HG02885 (cell line): ENCODE data around the gene KIAA1217.
"Not testable (repeated sequence)": the region's sequence is repeated elsewhere in the genome, so short reads cannot be mapped to it uniquely, and the experiment has no call there.

Source experiments
- ATAC-seq: cut with Tn5 transposase; IDR thresholded peaks from one replicate; pipeline ENCODE4 v1.9.1; 2021; ENCODE audit warnings: mild to moderate bottlenecking; ENCODE audit not compliant: unreplicated experiment, poor library complexity

KIAA1217 gene

DNA sequence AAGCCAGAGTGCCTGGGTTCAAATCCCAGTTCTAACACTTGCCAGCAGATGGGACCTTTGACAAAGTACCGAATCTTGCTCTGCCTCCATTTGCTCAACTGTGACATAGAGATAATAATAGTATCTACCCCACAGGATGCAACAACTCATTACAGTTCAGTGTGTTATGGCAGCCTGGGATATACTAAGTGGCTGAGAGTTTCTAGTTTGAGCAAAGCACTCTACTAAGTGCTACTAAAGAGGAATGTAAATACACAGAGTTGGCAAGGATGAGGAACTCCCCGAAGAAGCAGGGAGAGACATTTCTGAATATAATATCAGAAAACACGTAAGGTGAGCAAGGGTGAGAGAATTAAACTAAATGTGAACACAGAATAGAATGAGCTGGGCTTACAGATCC, 271.5 kb downstream of the KIAA1217 start:
- no peak for ATAC-seq

DNA sequence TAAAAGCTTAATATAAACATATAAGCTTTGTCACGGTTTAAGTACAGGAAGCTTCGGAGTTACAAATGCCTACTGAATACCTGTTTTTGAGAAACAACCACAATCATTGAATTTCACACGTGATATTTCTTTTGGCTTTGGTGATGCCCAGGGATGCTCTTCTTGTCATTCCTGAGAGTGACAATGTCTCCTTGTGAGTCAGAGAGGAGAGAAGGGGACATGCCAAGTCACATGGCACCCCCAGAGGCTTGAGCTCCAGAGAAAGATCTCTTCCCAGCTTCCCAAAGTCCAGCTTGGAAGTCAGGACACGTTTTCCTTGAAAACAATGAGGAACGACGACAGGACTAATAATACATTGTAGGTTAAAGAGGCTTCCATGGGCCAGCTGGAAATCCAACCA, 272.3 kb downstream of the KIAA1217 start:
- ATAC-seq: no peak

DNA sequence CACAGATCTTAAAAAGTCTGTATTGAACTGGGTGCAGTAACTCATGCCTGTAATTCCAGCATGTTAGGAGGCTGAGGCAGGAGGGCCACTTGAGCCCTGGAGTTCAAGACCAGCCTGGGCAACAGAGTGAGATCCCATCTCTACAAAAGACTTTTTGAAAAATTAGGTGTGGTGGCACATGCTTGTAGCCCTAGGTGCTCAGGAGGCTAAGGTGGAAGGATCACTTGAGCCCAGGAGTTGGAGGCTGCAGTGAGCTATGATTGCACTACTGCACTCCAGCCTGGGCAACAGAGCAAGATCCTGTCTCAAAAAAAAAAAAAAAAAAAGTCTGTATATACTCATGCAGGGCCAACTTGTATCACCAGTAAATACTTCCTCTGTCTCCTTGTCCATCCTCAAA, 273.8 kb downstream of the KIAA1217 start:
- not testable (repeated sequence) for ATAC-seq

DNA sequence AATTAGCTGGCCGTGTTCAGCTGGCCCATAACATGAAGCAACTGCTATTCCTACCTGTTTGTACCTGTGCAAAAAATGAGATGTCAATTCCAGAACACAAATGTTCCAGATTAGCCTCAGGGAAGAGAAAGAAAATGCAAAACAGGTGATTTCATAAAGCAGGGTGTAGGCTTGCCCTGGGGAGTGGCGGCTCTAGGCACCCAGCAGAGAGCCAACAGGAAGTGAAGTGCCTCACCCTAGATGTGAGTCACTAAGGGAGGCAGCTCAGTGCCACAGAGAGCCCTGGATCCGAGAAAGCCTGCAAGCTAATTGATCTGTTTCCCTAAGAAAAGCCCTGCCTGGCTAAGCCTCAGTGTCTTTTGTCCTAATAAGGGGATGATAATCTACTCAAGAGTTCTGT, 274.8 kb downstream of the KIAA1217 start:
- ATAC-seq: peak; percentile 66

DNA sequence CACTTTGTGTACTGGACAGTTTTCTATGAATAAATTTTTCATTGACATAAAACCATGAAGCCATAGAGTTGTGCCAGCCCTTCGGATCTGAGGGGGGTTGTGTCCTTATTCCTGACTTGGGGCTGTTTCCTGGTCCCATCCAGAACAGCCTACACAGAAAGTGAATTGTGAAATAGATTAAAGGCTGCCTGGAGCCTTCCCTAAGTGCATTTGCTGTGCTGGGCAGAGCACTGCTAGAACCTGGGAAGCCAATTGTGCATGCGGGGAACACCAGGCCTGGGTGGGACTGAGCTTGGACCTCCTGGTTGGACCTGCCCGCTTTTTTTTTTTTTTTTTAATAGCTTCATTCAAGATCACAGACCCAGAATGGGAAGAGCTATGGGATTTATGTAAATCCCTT, 275.8 kb downstream of the KIAA1217 start:
- ATAC-seq: no peak

DNA sequence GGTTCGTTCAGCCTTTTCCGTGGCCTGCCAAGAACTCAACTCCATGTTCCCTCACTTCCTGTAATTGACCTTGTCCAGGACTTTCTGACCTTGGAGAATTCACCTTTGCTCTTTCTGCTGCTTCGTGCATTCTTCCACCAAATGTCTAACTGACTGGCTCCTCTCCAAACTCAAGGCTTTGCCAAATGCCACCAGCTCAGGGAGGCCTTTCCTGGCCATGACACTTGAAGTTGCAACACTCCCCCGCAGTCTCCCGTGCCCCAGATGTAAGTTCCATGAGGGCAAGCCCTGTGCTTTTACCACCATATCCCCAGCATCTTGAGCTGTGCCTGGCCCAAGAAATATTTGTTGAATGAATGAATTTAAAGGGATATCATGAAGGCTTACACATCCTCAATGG, 276.4 kb downstream of the KIAA1217 start:
- no peak for ATAC-seq

DNA sequence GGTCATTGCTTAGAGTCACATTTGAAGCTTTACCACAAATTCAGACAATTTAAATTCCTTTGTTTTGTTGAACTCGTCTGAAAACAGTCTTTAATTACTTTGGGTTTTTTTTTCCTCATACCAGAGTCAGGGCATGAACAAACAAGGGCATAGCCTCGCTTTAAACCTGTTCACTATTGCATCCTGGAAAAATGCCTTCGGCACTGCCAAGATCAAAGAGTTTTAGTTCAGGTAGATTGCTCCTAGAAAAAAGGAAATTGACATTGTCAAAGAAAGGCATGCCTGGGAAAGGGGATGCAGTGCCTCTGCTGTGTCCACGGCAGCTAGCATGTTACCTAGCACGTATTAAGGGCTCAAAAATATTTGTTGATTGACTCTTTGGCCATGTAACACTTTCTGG, 279.7 kb downstream of the KIAA1217 start:
- ATAC-seq: no peak

DNA sequence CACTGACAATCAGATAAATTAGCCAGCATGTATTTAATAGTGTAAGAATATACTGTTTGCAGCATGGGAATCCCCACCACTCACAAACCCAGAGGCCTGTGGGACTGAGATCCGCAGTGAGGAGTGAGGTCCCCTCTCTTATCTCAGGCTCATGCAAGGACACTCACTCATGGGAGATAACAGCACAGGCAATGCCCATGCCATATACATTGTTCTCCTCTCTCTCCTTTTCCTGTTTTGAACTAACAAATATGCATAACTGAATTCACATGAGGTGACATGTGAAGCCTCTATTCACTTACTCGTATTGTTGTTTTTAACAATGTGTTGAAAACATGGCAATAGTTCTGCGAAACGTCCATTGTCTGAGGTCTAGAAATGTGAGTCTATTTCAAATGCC, 284.2 kb downstream of the KIAA1217 start:
- no peak for ATAC-seq

DNA sequence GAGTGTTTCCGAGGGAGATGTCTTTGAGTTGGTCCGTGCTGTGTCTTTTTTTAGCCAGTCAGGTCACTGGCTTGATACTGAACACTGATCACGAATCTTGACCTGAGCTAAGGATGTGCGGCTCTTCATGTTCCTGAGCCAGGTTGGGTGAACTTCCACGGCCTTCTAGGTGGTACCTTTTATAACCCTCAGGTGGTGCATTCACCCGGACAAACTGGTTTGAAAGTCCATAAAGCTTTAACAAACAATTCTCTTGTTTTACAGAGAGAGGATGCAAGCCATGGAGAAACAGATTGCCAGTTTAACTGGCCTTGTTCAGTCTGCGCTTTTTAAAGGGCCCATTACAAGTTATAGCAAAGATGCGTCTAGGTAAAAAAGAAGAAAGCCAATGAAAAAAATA, 285.3 kb downstream of the KIAA1217 start:
- ATAC-seq: no peak

DNA sequence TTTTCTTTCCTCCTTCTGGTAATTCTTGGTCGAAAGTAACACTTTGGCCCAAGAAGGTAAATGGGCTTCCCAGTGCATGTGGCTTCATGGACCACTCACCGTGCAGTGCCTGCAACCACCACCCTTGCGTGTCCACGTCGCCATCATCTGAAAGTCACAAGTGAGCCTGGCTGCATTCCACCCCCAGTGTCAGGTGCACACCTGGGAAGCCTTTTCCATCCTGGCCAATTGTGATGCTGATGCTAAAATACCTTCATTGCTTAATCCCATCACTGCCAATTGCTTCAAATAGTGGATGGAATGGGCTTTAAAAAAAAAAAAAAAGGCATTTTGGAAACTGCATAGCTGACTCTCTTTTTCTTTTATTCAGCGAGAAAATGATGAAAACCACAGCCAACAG, 285.8 kb downstream of the KIAA1217 start:
- ATAC-seq: no peak

DNA sequence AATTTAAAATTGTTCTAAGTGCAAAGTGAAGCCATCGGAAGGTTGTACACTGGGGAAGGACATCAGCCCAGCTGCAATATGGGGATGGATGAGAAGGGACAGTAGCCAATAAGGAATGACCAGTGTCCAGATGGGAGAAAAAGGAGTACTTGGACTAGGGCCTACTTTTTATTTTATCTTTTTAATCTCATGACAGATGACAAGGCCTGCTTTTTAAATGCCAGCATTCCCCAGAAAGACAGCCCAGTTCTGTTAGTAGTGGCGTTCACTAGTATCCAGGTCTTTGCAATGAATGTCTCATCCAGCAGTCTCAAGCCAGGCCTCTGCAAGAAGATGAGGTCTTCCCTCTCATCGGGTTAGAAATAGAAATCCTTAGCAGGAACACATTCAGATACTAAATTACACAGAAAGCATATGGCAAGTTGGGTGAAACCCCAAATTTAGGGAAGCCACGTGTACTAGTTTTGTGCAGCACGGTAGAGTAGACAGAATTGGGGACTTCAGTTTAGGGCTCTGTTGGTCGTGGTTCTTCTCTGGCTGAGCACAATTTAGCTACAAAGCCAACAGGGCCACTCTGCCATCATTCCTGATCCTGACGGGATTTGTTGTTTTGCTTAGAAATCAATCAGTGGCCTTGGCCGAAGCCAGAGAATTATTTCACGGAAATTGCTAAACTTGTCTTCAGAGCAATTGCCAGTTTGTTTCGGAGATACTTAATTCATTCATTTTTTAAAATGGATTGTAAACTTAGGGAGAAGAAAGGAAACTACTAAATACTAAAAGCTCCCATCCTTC, 286.9 kb downstream of the KIAA1217 start:
- ATAC-seq: no peak

DNA sequence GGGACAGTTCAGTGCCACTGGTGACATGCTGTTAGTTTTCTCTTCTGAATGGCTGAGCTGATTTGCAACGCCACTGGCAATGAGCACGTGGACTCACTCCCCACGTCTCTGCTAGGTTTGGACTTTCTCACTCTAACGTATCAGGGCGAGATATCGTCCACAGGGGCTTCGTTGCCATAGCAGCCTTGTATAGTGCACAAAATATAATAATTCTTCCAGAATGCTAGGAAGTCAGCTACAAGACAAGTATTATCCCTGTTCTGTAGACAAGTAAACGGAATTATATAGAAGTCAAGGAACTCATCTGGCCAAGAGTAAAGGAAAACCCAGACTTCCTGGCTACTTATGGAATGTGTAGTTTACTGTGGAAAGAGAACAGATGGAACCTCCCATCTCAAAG, 288.0 kb downstream of the KIAA1217 start:
- ATAC-seq: no peak

DNA sequence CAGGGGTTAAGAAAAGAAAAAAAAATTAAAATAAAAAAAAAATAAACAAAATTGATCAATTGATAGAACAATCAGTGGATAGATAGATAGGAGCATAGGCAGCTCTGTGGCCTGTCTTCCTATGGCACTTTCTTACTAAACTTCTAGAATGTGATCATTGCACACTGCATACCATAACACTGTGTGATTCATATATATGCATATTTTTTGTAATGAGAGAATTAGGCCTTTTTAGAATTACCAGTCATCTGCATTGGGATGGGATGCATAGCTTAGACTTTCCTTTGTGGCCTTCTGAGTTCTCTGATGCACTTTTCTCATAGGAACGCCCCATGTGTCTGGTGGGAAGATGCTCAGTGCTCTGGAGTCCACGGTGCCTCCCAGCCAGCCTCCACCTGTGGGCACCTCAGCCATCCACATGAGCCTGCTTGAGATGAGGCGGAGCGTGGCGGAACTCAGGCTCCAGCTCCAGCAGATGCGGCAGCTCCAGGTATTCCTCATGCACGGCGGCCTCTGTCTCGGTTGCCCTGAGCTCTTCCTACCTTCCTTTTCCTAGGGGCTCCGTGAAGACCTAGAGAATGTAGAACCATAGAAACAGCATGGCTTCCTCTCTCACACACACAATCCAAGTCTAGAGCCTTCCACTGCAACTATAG, 292.2 kb downstream of the KIAA1217 start:
- ATAC-seq: no peak

DNA sequence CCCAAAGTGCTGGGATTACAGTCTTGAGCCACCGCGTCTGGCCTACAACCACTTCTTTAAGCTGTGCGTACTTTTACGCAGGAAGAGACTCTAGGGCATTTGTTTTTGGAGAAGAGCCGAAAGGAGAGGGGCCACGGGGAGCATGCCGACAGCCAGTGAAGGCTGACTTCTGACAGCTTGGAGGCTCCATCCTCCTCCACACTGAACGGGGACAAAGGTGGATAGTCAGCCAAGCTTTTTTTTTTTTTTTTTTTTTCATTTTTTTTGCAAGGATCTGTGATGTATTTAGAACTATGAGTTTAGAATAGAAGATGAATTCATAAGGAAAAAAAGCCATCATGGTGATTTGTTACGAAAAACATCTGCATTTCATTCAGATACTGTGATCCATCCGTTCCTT, 293.1 kb downstream of the KIAA1217 start:
- no peak for ATAC-seq

DNA sequence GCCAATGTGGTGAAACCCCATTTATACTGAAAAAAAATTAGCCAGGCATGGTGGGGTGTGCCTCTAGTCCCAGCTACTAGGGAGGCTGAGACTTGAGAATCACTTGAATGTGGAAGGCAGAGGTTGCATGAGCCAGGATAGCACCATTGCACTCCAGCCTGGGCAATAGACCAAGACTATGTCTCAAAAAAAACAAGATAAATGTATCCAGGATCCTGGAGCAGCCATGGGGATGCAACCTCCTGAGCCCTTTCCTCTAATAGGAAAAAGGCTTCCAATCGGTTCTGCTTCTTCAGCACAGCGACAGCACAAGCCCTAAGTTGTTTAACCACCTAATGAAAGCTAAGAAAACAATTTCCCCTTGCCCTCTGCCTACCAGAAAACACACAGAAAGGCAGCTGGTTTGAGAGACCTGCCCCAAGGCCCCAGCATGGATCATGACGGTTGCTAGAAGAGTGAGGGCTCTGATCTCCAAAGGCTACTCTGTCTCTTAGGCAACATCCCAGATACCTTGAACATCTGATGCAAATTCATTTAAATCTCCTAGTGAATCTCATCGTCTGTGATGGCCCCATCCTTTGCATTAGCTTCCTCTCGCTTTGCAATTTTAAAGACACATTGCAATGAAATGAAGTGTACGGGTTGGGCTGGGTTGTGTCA, 294.0 kb downstream of the KIAA1217 start:
- no peak for ATAC-seq

DNA sequence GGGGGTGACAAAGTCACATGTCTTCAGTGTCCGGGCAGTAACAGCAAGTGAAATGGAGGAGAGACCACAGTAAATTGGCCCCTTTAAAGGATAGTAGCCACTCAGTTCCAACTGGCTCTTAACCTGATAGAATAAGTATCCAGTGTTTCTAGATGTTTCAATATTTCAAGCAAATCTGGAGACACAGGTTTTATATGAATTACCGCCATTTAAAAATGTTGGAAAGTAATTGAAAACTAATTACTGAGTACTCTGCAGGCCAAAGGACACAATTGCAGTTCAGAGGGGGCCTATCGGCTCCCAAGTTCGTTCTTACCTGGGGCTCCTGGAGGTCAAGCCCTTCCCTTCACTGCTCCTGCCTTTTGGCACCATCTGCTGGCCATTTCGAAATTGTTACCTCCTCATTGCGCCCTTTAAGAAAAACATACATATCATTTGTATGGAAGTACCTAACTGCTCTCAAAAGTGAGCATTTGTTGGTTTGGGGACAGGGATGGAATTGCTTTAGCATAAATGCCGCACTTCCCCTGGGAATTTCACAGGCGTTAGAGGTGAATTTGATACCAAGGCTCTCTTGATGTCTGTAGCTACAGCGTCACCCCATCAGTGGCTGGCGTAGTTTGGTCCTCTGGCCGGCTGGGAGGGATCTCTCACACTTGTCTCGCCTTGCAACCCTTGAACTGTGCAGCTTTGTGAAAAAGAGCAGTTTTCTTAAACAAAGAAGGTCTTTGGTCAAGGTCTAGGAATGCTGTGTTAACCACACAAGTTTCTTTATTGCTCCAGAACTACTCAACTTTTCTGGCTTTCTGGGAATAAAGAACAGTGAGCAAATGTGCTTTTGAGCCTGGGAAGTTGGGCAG, 294.8 kb downstream of the KIAA1217 start:
- peak; percentile 88 for ATAC-seq

DNA sequence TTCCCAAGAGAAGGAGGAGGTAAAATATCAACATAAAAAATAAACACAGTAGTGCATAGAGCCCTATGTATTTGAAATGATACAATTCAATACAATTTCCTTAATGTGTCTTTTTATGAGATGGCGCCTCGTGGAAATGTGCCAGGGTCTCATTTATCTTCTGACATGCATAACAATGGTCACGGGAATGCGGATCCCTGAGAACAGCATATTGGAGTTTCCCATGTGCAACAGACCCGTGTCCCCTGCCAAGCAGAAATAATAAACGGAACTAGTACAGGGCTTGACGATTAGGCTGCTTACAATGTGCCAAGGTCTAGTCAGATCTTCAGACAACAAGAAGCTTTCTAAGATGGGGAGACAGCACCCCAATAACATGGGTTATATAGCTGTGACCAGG, 296.8 kb downstream of the KIAA1217 start:
- no peak for ATAC-seq

DNA sequence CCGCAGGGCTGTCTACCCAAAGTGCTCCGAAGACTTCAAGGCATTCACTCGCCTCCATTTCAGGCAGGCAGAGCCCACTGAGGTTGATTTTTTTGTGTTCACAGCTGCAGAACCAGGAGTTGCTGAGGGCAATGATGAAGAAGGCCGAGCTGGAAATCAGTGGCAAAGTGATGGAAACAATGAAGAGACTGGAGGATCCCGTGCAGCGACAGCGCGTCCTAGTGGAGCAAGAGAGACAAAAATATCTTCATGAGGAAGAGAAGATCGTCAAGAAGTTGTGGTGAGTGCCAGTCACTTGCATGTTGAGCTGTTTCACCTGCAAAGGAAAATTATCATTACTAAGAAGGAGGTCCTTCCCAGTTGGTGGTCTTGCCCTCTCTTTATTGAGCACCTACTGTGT, 304.2 kb downstream of the KIAA1217 start:
- ATAC-seq: no peak

DNA sequence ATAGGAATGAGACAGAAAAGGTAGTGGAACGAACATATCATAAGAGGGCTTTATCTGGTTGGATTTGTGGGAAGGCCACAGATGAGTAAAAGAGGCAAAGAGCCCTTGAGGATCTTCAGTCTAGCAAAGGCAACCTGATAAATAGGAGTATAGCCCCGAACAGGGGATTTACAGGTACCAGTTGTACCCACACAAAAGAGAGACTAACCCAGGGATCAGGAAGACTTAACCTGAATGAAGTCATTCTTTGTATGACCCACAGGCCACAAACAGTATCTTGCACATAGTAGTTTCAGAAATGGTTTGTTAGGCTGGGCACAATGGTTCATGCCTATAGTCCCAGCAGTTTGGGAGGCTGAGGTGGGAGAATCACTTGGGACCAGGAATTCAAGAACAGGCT, 306.5 kb downstream of the KIAA1217 start:
- ATAC-seq: no peak

DNA sequence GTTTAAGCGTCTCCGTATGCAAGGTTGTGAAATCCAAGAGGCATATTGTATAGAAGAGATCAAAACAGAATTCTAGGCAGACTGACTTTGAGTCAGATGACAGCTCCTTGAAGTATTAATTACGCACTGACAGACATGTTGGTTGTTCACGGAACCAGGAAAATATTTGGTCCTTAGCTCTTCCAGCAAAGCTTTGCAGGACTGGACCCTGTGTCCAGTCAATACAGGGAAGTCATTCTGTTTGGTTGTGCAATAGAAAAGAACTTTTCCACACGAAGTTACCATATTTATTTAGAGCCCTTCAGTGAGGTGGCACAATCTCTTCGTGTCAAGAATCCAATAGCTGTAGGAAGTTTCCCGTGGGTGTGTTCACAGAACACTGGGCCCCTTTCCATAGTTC, 309.5 kb downstream of the KIAA1217 start:
- no peak for ATAC-seq
